NCI-H510A (cell line): ENCODE data around the gene IL18BP.

ENCODE experiments used
- DNase-seq: peaks from one replicate; lab custom pipeline; 2025; lab: John Stamatoyannopoulos, UW

IL18BP gene

GRCh38 chr11:72012897-72013721 lies 14.4 kb downstream of the IL18BP start:
- DNase-seq, result no peak

- no peak for DNase-seq
Measured at GRCh38 chr11:72013765-72014711, 15.3 kb downstream of the IL18BP start.

- no peak for DNase-seq
Measured at GRCh38 chr11:72014761-72015320, 16.1 kb downstream of the IL18BP start.

GRCh38 chr11:72015511-72016061 lies 16.9 kb downstream of the IL18BP start:
- no peak for DNase-seq

DNA sequence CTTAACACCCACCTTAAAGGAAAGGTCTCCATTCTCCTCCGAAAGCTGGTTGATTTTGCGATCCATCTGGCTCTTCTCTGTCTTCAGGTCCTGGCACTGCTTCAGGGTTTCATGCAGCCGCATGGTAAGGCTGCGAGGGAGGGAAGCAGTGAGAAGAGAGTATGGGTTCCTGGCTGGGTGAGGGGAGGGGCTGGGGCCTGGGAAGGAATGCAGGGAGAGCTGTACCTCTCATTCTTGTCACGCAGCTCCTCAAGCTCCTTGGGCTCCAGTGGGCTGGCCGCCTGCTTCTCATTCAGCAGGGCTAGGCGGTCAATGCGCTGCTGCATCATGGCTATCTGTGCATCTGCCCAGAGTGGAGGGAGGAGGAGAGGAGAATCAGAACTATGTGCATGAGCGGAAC lies 19.5 kb downstream of the IL18BP start:
- DNase-seq, result no peak

DNA sequence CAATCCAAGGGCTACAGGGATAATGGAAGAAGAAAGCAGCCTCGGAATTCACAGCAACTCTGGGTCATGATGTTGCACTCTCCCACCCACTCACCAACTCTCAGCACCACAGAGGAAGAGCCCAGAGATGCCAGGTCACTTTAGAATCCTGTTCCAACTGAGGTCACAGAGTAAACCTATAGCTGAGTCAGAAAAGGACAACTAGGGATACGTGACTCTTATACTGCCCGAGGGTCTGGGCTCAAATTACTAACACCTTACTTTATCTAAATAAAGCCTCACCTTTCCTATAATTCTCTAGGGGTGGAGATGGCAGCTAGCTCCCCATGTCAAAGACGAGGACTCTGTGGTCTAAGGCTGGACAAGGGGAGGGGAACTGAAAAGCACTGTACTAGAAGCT lies 24.6 kb downstream of the IL18BP start:
- DNase-seq, result no peak

DNA sequence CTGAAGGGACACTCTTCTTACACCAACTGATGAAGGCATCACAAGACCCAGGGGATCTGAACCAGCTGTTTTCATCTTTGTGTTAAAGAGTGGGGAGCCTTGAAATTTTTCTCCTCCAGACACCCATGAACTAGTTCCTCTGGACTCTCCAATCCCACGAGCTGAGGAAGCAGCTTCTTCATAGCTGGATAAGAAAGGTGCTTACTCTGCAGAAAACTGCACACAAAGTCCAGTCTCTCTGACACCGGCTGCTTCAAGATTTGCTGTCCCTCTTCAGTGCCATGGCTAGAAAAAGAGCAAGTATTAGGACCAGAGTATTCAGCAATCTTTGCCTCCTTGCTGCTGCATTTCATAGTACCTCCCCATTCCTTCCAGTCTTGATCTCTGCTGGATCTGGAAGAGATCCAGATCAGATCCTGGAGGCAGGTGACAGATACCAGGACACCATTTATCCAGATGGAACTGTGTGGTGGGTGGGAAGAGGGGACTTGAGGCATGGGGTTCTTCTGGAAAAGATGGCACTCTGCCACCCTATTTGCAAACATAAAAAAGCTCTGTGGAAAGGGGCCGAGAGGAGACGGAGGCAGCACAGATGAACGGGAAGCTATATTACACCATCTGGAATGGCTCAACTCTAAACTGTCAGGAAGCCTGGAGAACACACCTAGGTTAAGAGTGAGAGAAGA lies 25.5 kb downstream of the IL18BP start:
- DNase-seq, result no peak

DNA sequence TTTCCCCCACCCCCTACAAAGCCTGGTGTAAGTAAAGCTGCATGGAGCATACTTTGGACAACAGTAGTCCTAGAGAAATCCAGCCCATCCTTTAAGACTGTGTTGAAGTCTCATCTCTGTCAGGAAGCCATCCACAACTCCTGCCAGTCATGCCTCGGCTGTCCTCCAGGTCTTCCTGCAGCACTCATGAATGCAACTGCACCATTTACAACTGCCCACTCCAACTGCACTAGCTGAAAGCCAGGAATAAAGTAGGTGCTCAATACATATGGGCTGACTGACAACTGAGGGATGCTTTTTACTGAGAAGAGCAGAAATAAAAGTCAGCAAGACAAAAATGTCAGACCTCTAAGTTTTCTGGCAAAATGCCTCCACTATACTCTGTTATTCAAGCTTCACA lies 27.4 kb downstream of the IL18BP start:
- DNase-seq, result no peak

- DNase-seq, result no peak
Measured at GRCh38 chr11:72030472-72031045, 31.9 kb downstream of the IL18BP start.

DNA sequence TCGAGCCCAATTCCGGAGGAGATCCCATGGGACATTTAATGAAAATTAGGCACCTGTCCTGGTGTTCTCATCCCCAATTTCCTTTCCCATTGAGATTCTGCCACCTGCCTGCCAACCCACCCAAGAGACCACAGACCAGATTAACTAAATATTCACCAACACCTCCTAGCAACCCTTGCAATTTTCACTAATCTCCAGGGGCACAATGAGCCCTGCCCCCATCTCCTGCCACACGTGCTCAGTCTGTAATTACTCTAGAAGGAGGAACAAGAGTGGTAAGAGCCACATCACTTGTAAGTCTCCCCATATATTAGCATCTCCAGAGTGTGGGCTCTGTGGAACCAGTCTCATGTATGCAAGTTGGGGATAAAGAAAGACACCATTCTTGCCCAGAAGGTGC lies 38.0 kb downstream of the IL18BP start:
- DNase-seq, result no peak

- DNase-seq, result no peak
Measured at GRCh38 chr11:72037554-72038311, 39.0 kb downstream of the IL18BP start.

- DNase-seq, result no peak
Measured at GRCh38 chr11:72038491-72038890, 39.8 kb downstream of the IL18BP start.

DNA sequence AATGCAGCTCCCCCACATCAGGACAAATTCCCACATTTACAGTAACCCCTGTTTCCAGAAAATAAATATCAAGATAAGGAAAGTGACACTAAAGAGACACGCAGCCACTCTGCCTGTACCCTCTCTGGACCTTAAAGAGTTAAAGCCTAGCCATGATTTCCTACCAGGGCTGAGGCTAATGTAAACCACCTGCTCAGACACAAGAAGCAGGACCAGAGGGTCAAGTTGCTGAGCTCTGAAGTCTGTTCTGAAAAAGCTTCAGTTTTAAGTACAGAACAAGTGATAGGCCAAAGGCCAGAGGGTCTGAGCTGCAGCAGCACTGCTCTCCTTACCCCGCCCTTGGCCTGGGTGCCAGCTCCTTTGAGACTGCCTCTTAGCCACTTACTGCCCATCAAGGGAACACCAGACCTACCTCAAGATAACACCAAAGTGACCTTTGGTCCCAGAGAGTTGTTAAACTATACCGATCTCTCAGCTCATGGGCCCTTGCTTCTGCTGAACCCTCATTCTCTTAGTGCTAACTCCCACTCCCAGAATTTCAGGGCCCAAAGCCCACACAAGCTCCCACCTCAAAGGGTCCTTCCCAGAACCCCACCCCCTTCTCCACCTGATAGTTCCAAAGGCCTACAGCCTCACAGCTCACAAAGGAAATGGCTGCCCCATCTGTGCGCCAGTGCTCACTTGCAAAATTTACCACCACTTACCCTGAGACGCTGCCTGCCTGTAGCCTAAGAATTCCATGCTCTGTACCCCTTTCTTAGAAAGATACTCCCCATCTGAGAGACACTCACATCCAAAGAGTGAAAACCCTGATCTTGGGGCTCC lies 40.5 kb downstream of the IL18BP start:
- DNase-seq, result no peak

DNA sequence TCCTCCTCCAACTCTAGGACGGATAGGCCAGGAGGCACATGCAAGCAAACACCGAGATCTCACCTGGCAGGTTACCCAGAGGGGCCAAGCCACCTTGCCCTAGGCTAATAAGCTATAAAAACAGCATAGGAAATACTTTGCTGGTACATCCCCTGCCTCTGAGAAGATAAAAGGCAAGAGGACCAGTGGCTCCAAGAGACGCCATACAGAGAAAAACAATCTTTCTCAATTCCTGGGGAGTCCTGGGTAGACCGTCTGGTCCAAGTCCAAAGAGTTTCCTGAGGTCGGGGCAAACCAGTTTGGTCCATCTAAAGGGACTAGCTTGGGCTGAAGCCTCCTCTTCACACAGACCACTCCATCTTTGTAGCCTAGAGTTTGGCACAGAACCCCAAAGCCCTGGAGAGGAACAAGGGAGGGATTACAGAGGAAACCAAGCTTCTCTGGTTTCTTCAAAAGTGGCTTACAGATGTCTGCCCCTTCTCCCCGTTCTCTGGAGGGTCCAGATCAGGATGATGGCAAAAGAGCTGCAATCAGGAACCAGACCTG lies 41.2 kb downstream of the IL18BP start:
- DNase-seq, result no peak

DNA sequence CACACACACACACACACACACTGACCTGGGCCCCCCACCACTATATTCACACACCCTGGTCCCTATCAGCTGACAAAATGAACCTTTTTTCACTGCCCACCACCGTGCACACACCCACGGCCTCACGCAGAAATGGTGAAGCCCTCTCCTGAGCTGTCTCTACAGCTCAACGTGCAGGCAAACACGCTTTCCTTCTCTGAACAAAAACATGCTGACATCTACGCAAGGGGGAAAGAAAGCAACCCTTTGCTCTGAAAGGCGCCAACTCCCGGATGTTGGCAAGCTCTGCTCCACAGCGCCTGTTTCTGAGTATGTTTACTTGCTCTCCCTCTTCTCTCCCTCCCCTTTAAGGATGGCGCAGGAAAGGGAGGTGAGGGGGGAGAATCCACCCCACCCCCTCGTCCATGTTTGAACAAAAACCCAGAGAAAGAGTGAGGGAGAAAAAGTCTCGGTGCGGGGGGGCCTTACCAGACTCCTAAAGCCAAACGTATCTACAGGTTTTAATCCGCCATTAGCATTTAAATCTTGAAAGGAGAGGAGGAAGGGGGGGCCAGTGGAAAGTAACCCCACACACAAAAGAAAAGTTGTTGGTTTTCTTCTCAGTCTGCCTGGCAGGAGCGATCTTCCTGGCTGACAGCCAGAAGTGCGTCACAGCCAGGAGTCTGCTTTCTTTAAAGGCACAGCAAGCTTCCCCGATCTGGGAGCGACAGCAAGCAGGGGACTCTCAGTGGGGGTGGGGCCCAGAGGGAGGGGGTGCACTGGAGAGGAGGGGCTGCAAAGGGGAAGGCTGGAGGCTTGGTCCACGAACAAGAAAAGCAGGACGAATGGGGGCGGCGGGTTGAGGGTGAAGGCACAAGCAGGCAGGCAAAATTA lies 42.0 kb downstream of the IL18BP start:
- DNase-seq, result peak; percentile 73

- DNase-seq, result peak; percentile 40
Measured at GRCh38 chr11:72041364-72042063, 42.8 kb downstream of the IL18BP start.

GRCh38 chr11:72042064-72042745 lies 43.5 kb downstream of the IL18BP start:
- DNase-seq, result no peak
